HG03139 (cell line): ENCODE data around the gene SEPTIN1.

ENCODE experiments used
- ATAC-seq: cut with Tn5 transposase; IDR thresholded peaks from one replicate; pipeline ENCODE4 v1.9.1; 2021; ENCODE audit not compliant: unreplicated experiment

SEPTIN1 gene

DNA sequence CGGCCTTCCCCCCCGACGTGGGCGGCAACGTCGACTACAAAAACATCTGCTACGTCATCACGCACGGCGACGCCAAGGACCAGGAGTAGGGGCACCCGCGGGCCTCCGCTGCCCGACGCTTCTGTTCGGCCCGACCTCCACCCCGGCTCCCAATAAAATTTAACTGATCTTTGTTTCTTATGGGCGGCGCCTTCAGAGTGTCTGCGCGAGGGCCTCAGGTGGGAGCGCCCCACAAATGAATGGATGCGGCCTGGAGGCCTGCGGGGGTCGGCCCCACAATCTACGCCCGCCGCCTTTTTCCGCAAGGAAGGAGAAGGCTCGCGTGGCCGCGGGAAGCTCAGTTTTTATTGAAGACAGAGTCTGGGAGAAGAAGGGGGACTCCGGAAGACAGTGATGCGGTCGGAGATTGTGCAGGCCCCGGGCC, 4.5 kb downstream of the SEPTIN1 start:
- ATAC-seq, result peak; percentile 30

- no peak for ATAC-seq
Observed at GRCh38 chr16:30377050-30377811, 5.1 kb downstream of the SEPTIN1 start.

GRCh38 chr16:30376461-30376902, 5.9 kb downstream of the SEPTIN1 start:
- no peak for ATAC-seq

- no peak for ATAC-seq
Observed at GRCh38 chr16:30375864-30376263, 6.5 kb downstream of the SEPTIN1 start.

- ATAC-seq, result no peak
Observed at GRCh38 chr16:30374538-30374937, 7.8 kb downstream of the SEPTIN1 start, which contains the start of gene MYL11. Gene MYL11, plus strand, starts transcription at chr16:30374802. Its CDS starts 56 bp downstream, at chr16:30374858.

GRCh38 chr16:30372725-30373124, 9.6 kb downstream of the SEPTIN1 start:
- ATAC-seq, result no peak

DNA sequence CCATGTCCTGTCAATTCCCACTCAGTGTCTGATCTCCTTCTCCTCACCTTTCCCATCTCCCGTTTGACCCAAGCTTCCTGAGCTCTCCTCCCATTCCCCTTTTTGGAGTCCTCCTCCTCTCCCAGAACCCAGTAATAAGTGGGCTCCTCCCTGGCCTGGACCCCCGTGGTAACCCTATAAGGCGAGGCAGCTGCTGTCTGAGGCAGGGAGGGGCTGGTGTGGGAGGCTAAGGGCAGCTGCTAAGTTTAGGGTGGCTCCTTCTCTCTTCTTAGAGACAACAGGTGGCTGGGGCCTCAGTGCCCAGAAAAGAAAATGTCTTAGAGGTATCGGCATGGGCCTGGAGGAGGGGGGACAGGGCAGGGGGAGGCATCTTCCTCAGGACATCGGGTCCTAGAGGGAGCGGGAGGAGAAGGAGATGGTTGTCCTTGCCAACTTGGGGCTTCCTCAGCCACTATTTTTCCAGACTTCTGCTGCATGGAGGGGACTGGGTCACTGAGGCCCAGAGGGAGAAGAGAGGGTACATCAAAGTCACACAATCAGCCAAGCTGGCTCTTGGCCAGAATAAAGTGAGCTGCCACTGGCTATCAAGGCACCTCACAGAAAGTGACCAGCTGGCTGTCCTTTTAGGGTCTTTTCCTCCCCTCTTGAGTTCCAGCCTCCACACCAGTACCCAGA, 10.2 kb downstream of the SEPTIN1 start:
- ATAC-seq, result no peak

- ATAC-seq, result no peak
Observed at GRCh38 chr16:30371248-30371816, 11.0 kb downstream of the SEPTIN1 start.

DNA sequence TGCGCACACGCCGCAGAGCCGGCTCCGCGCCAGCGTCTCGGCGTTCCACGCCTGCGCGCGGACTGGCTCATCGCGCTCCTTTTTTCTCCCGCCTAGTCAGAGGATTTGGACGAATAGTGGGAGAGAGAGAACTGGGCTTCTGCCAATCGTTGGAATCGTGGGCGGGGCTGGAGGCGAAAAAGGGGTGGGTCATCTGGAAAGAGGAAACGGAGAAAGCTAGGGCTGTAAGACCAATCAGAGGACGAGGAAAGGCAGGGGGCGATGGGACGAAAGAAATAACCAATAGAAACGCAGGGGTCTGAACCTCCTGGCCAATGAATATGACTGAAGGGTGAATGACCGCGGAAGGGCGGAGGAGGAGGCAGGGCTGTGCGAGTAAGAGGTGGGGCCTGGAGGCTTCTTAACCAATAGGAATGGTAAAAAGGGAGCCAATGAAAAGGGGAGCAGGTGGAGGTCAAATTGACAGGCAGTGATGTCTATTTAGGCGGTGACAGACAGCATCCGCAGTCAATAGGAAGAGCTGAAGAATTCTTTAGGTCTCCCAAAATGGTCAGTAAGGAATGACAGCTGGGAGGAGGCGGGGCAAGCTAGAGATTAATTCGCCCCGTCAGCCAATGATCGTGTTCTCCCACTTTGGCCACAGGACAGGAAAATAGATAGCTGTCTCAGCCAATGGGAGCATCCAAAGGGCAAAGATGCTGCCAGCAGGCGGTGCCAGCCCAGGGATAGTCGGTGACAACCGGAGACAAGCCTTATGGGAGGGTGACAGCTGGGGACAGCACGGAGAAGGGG, 11.7 kb downstream of the SEPTIN1 start, which contains the start of gene TBC1D10B:
TBC1D10B (minus strand) TSS at position 39 of the 792 bp plus-strand sequence. CDS start 311 bp downstream, outside the sequence.
- peak; percentile 69 for ATAC-seq

- no peak for ATAC-seq
Observed at GRCh38 chr16:30369938-30370455, 12.4 kb downstream of the SEPTIN1 start.

DNA sequence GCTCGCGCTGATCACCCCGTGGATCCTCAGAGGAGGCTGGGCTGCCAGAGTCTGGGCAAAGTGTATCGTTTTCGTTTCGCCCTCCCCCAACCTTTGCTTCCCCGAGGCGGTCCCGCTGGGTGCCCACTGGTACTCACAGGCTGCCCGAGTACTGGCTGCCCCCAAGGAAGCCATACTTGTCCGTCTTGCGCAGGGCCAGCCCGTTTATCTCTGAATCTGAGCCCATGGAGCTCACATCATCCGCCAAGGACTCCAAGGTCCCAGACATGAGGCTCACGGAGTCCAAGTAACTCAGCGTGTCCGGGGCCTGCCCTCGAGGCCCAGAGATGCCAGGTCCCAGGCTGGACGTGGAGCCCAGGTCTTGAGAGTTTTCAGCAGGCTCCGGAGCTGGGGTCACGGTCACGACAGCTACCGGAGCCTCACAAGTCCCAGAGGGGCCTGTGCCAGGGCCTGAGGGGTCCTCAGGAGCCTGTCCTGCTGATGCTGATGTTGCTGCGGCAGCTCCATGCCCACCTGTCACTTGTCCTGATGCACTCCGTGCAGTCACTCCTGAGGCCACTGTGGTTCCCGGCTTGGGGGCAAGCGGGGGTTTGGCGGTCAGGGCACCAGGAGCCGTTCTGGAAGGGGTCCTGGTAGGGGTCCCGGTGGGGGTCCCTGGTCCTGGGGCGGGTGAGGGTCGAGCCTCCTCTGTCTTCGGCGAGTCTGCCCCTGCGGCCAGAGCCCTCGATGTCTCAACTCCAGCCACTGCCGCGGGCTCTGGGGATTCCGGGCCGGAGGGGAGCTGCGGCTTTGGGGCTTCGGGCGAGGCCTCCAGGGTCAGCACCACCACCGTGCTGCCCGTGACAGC, 13.0 kb downstream of the SEPTIN1 start:
- no peak for ATAC-seq

- no peak for ATAC-seq
Observed at GRCh38 chr16:30368792-30369090, 13.6 kb downstream of the SEPTIN1 start.

- ATAC-seq, result no peak
Observed at GRCh38 chr16:30368122-30368791, 14.1 kb downstream of the SEPTIN1 start.

DNA sequence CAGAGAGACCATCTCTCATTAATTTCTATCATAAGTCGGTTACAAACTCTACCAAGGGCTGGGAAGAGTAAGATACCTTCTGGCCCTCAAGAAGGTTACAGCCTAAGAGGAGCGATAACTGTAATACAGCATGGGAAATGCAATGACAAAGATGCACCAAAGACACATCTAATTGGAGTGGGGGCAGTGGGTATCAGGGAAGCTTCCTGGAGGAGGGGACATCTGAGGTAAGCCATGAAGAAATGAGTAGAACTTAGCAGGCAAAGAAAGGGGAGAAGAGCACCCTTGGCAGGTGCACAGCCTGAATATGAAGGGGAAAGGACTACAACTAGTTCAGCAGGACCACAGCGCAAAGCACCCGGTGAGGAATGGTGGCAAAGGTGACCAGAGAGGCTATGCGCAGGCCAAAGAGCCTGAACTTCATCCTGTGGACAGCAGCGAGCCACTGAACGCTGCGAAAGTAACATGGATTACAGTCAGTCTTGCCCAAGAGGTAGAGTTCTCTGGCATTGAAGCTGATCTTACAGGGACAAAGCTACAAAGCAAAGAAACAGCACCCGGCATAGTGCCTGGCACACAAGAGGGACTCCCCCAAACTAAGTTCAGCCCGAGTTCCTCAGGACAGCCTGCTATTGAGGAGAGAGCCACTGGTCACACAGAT, 14.9 kb downstream of the SEPTIN1 start:
- no peak for ATAC-seq

GRCh38 chr16:30366511-30366910, 15.8 kb downstream of the SEPTIN1 start:
- no peak for ATAC-seq

DNA sequence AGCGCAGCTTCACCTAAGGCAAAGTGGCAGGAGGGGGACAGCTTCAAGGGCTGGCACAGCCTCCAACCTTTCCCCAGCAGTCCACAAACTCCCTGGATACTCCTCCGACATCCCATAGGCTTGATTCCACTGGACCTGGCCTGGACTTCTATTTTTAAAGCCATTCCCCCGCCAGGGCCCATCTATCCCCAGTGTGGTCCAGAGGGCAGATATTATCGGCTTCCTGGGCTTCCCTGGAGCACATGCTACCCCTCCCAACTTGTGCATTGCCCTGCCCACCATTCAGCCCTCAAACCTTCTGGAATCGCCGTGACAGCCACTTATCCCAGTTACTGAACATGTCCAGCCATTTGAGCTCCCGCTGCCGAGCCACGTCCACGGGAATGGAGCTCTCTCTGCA, 17.2 kb downstream of the SEPTIN1 start:
- ATAC-seq, result no peak

DNA sequence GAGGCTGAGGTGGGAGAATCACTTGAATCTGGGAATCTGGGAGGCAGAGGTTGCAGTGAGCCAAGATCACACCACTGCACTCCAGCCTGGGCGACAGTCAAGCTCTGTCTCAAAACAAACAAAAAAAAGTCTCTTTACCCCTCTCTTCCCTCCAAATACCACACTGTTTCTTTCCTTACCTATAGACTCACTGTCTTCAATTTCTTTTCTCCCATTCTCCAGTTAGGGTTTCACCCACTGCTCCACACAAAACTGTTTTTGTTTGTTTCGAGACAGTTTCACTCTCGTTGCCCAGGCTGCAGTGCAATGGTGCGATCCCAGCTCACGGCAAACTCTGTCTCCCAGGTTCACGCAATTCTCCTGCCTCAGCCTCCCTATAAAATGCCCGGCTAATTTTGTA, 21.2 kb downstream of the SEPTIN1 start:
- no peak for ATAC-seq

GRCh38 chr16:30359871-30360170, 22.5 kb downstream of the SEPTIN1 start:
- ATAC-seq, result no peak
